ENCODE measurements around the gene SNCB.

DNA sequence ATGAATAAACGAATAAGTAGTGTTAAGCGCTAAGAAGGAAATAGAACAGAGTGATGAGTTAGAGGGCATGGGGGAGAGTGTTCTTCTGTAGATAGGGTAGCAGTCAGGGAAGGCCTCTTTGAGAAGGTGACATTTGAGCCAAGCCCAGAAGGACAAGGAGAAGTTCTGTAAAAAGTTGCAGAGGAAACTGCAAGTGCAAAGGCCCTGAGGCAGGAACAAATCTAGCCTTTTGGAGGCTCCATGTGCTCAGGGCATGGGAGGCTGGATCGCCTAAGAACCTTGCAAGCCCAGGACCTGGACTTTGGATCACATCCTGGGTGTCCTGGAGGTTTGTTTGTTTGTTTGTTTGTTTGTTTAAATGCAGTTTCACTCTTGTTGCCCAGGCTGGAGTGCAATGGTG lies 8.1 kb upstream of the SNCB start:
- TF ChIP-seq, protein P1, sequence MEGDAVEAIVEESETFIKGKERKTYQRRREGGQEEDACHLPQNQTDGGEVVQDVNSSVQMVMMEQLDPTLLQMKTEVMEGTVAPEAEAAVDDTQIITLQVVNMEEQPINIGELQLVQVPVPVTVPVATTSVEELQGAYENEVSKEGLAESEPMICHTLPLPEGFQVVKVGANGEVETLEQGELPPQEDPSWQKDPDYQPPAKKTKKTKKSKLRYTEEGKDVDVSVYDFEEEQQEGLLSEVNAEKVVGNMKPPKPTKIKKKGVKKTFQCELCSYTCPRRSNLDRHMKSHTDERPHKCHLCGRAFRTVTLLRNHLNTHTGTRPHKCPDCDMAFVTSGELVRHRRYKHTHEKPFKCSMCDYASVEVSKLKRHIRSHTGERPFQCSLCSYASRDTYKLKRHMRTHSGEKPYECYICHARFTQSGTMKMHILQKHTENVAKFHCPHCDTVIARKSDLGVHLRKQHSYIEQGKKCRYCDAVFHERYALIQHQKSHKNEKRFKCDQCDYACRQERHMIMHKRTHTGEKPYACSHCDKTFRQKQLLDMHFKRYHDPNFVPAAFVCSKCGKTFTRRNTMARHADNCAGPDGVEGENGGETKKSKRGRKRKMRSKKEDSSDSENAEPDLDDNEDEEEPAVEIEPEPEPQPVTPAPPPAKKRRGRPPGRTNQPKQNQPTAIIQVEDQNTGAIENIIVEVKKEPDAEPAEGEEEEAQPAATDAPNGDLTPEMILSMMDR (IDR thresholded peaks at IDR 0.05) = no peak
- no peak for TF ChIP-seq ZFX (IDR thresholded peaks at IDR 0.05; ENCODE audit: borderline replicate concordance)

All from 22Rv1 (cell line).